DLD1 (cell line): ENCODE measurements around the gene ALK.

Experiments used
- in situ Hi-C: cut with HindIII; loops from 2 replicates; pipeline ENCODE4 v1.10.0; 2017; ENCODE audit warnings: low sequenced_read_pairs

The ALK gene

GRCh38 chr2:29240601-29241000 lies 680.8 kb downstream of the ALK start:
- in situ Hi-C loops: no loop called here

- in situ Hi-C loops: no loop called here
Observed at GRCh38 chr2:29239209-29239960, 682.0 kb downstream of the ALK start.

GRCh38 chr2:29238497-29238896 lies 682.9 kb downstream of the ALK start:
- in situ Hi-C loops: no loop called here

GRCh38 chr2:29236074-29236473 lies 685.3 kb downstream of the ALK start:
- in situ Hi-C loops: no loop called here

GRCh38 chr2:29235411-29235810 lies 686.0 kb downstream of the ALK start:
- in situ Hi-C loops: no loop called here

- in situ Hi-C loops: no loop called here
Observed at GRCh38 chr2:29233428-29233827, 688.0 kb downstream of the ALK start.

- in situ Hi-C loops: no loop called here
Observed at GRCh38 chr2:29232041-29232440, 689.3 kb downstream of the ALK start.

- in situ Hi-C loops: no loop called here
Observed at GRCh38 chr2:29229640-29230039, 691.7 kb downstream of the ALK start.

GRCh38 chr2:29228947-29229346 lies 692.4 kb downstream of the ALK start:
- in situ Hi-C loops: no loop called here

- in situ Hi-C loops: no loop called here
Observed at GRCh38 chr2:29227935-29228675, 693.3 kb downstream of the ALK start.

- in situ Hi-C loops: no loop called here
Observed at GRCh38 chr2:29226808-29227207, 694.6 kb downstream of the ALK start.

GRCh38 chr2:29226375-29226774 lies 695.0 kb downstream of the ALK start:
- in situ Hi-C loops: no loop called here

GRCh38 chr2:29225814-29226213 lies 695.6 kb downstream of the ALK start:
- in situ Hi-C loops: no loop called here

- in situ Hi-C loops: no loop called here
Observed at GRCh38 chr2:29224693-29225551, 696.5 kb downstream of the ALK start.

GRCh38 chr2:29223851-29224692 lies 697.3 kb downstream of the ALK start:
- in situ Hi-C loops: no loop called here

GRCh38 chr2:29223257-29223656 lies 698.1 kb downstream of the ALK start:
- in situ Hi-C loops: no loop called here

- in situ Hi-C loops: no loop called here
Observed at GRCh38 chr2:29222381-29223179, 698.8 kb downstream of the ALK start.

GRCh38 chr2:29220506-29221270 lies 700.7 kb downstream of the ALK start:
- in situ Hi-C loops: no loop called here

GRCh38 chr2:29219374-29219773 lies 702.0 kb downstream of the ALK start:
- in situ Hi-C loops: no loop called here
